Nephron progenitor cell (in vitro differentiated cells): ENCODE results near the gene TMEM151B.
"Not testable (repeated sequence)": the region's sequence is repeated elsewhere in the genome, so short reads cannot be mapped to it uniquely, and the experiment has no call there.

Experiments used
- DNase-seq: peaks from one replicate; pipeline ENCODE4 v3.0.0; 2021
- H3K27ac Mint-ChIP-seq: 2 replicates; pipeline ENCODE4 v1.8.0; 2021; ENCODE audit warnings: mild to moderate bottlenecking, moderate library complexity, mixed read lengths
- H3K27me3 Mint-ChIP-seq: 2 replicates; pipeline ENCODE4 v1.8.0; 2021; ENCODE audit warnings: mild to moderate bottlenecking, low read depth, mixed read lengths; ENCODE audit not compliant: poor library complexity
- H3K36me3 Mint-ChIP-seq: 2 replicates; pipeline ENCODE4 v1.8.0; 2021; ENCODE audit warnings: low read depth, mixed read lengths
- H3K4me1 Mint-ChIP-seq: 2 replicates; pipeline ENCODE4 v1.8.0; 2021; ENCODE audit warnings: mixed read lengths
- H3K4me3 Mint-ChIP-seq: 2 replicates; pipeline ENCODE4 v1.8.0; 2021; ENCODE audit warnings: mild to moderate bottlenecking, moderate library complexity, mixed read lengths
- H3K9me3 Mint-ChIP-seq: 2 replicates; pipeline ENCODE4 v1.8.0; 2021; ENCODE audit warnings: mild to moderate bottlenecking, moderate library complexity, mixed read lengths
- CTCF ChIP-seq: fragments of 200-600 bp; sonication (generic); IDR thresholded peaks from 2 replicates; pipeline ENCODE4 v1.5.0; 2021; ENCODE audit warnings: antibody characterized with exemption

The TMEM151B gene

GRCh38 chr6:44342052-44342451, 71.8 kb downstream of the TMEM151B start:
- TF ChIP-seq CTCF = no peak
- Mint-ChIP-seq H3K4me3 (peak overlapping the region; percentile 72), H3K4me1 (peaks cover 66% of the 10 kb centered on the region), H3K27ac (peak overlapping the region; percentile 97), H3K27me3 (peaks cover 23% of the 10 kb centered on the region), H3K36me3 (no peaks in the 10 kb centered on the region), H3K9me3 (no peaks in the 10 kb centered on the region)
- no peak for DNase-seq

- Mint-ChIP-seq H3K4me3 (peak within 1 kb of the TSS; percentile 72), H3K36me3 (no peaks in the 10 kb centered on the region), H3K27me3 (peaks cover 23% of the 10 kb centered on the region), H3K4me1 (peaks cover 64% of the 10 kb centered on the region), H3K9me3 (no peaks in the 10 kb centered on the region), H3K27ac (peak within 1 kb of the TSS; percentile 97)
- TF ChIP-seq CTCF = no peak
- peak; percentile 30 for DNase-seq
These were observed 72.2 kb downstream of the TMEM151B start, which contains the start of gene SPATS1 for GRCh38 chr6:44342489-44342888. SPATS1 (plus strand) TSS chr6:44342650; CDS start chr6:44343096, 446 bp downstream.

- H3K4me1 Mint-ChIP-seq = peaks cover 31% of the 10 kb centered on the region
- not testable (repeated sequence) for DNase-seq, H3K9me3 Mint-ChIP-seq, H3K36me3 Mint-ChIP-seq, H3K4me3 Mint-ChIP-seq, H3K27ac Mint-ChIP-seq
- H3K27me3 Mint-ChIP-seq = peaks cover 25% of the 10 kb centered on the region
These were observed 76.6 kb downstream of the TMEM151B start for GRCh38 chr6:44346818-44347217.

GRCh38 chr6:44349904-44350649, 79.8 kb downstream of the TMEM151B start:
- no peak for DNase-seq
- peaks cover 6% of the 10 kb centered on the region for H3K4me1 Mint-ChIP-seq
- peaks cover 19% of the 10 kb centered on the region for H3K27me3 Mint-ChIP-seq
- TF ChIP-seq CTCF = no peak
- H3K4me3 Mint-ChIP-seq = no peak overlapping the region
- H3K36me3 Mint-ChIP-seq = no peaks in the 10 kb centered on the region
- peak overlapping the region; percentile 69 for H3K27ac Mint-ChIP-seq
- H3K9me3 Mint-ChIP-seq = no peaks in the 10 kb centered on the region

GRCh38 chr6:44350650-44350994, 80.4 kb downstream of the TMEM151B start:
- peaks cover 19% of the 10 kb centered on the region for H3K27me3 Mint-ChIP-seq
- H3K27ac Mint-ChIP-seq, H3K36me3 Mint-ChIP-seq, H3K4me3 Mint-ChIP-seq, DNase-seq, H3K4me1 Mint-ChIP-seq, H3K9me3 Mint-ChIP-seq: not testable (repeated sequence)

GRCh38 chr6:44352259-44352658, 82.0 kb downstream of the TMEM151B start:
- TF ChIP-seq CTCF = no peak
- DNase-seq = no peak
- H3K9me3 Mint-ChIP-seq = no peaks in the 10 kb centered on the region
- H3K27ac Mint-ChIP-seq = no peak overlapping the region
- H3K4me1 Mint-ChIP-seq = peaks cover 6% of the 10 kb centered on the region
- H3K27me3 Mint-ChIP-seq = peaks cover 18% of the 10 kb centered on the region
- no peaks in the 10 kb centered on the region for H3K36me3 Mint-ChIP-seq
- no peak overlapping the region for H3K4me3 Mint-ChIP-seq

GRCh38 chr6:44353336-44353735, 83.1 kb downstream of the TMEM151B start:
- no peak for DNase-seq
- H3K36me3 Mint-ChIP-seq = no peaks in the 10 kb centered on the region
- no peak overlapping the region for H3K27ac Mint-ChIP-seq
- H3K4me3 Mint-ChIP-seq = no peak overlapping the region
- no peaks in the 10 kb centered on the region for H3K9me3 Mint-ChIP-seq
- H3K4me1 Mint-ChIP-seq = peaks cover 6% of the 10 kb centered on the region
- peaks cover 22% of the 10 kb centered on the region for H3K27me3 Mint-ChIP-seq
- TF ChIP-seq CTCF = no peak
